H1 (cell line): Measurements from ENCODE around the gene RGL2. TPM values are rescaled to one million over a fixed set of nuclear protein-coding genes. Genes with fewer than 3 reads are reported as not detected.
A peak's percentile ranks its signal among the peaks of the same experiment; 100 is the strongest.

Experiments
- BCL11A ChIP-seq, 2 experiments: IDR thresholded peaks; one replicate each; pipeline ENCODE4 v1.6.1; 2011; ENCODE audit warnings: low read depth in 2 of 2, low read length in 2 of 2, mild to moderate bottlenecking in 2 of 2
- CHD2 ChIP-seq: IDR thresholded peaks from 2 replicates; pipeline ENCODE4 v1.6.1; 2012; ENCODE audit warnings: low read length, improper control_type of control experiment
- CTCF ChIP-seq, 3 experiments: IDR thresholded peaks; 1 replicate in 2 of 3; 2 replicates in 1 of 3; pipeline versions ENCODE4 v1.5.1 to v1.6.1; 2011; ENCODE audit warnings: low read length in 3 of 3, mild to moderate bottlenecking in 3 of 3, inconsistent platforms in 2 of 3, low read depth in 1 of 3, moderate library complexity in 1 of 3; ENCODE audit not compliant: insufficient read depth in 1 of 3; ENCODE audit errors: control extremely low read depth in 1 of 3
- E2F6 ChIP-seq: IDR thresholded peaks from 2 replicates; pipeline ENCODE4 v1.6.1; 2012; ENCODE audit warnings: inconsistent platforms
- GABPA ChIP-seq: IDR thresholded peaks from 2 replicates; pipeline ENCODE4 v1.6.1; 2011; ENCODE audit warnings: mild to moderate bottlenecking, low read length, moderate library complexity, borderline replicate concordance; ENCODE audit not compliant: insufficient read depth
- HDAC6 ChIP-seq: IDR thresholded peaks from one replicate; pipeline ENCODE4 v1.7.1; 2012; ENCODE audit warnings: low read depth, mild to moderate bottlenecking, inconsistent platforms, low read length, moderate library complexity
- JUND ChIP-seq: IDR thresholded peaks from 2 replicates; pipeline ENCODE4 v1.6.1; 2011; ENCODE audit warnings: mild to moderate bottlenecking, improper control_type of control experiment, low read length
- KDM1A ChIP-seq: fragments of 200-600, 300-600 bp; sonication (generic); IDR thresholded peaks from 2 replicates; pipeline ENCODE4 v1.7.1; 2016; ENCODE audit warnings: mild to moderate bottlenecking, low read length, borderline replicate concordance
- KDM5A ChIP-seq: fragments of 200-600 bp; IDR thresholded peaks from 2 replicates; pipeline ENCODE4 v1.7.1; 2012; ENCODE audit warnings: mild to moderate bottlenecking, low read length, inconsistent platforms, mixed read lengths
- NANOG ChIP-seq: IDR thresholded peaks from 2 replicates; pipeline ENCODE4 v1.6.1; 2011; ENCODE audit warnings: low read length, low read depth, mild to moderate bottlenecking, inconsistent platforms; ENCODE audit not compliant: insufficient read depth, poor library complexity, severe bottlenecking
- RAD21 ChIP-seq, 2 experiments: IDR thresholded peaks in 1 of 2; conservative IDR thresholded peaks in 1 of 2; 2 replicates each; pipeline ENCODE4 v1.6.1; 2011; ENCODE audit warnings: low read depth in 2 of 2, low read length in 2 of 2, improper control_type of control experiment in 1 of 2, inconsistent platforms in 1 of 2, mild to moderate bottlenecking in 1 of 2, moderate library complexity in 1 of 2
- RBBP5 ChIP-seq: IDR thresholded peaks from 2 replicates; pipeline ENCODE4 v1.7.1; 2012; ENCODE audit warnings: low read depth, mild to moderate bottlenecking, inconsistent platforms, low read length, moderate library complexity, borderline replicate concordance
- RNF2 ChIP-seq: fragments of 200-900, 300-1000 bp; sonication (generic); IDR thresholded peaks from 2 replicates; pipeline ENCODE4 v1.7.1; 2016; ENCODE audit warnings: borderline replicate concordance, low read depth, mild to moderate bottlenecking, antibody characterized with exemption, low read length; ENCODE audit not compliant: poor library complexity, severe bottlenecking; ENCODE audit errors: missing control alignments
- RXRA ChIP-seq: IDR thresholded peaks from 2 replicates; pipeline ENCODE4 v1.6.1; 2011; ENCODE audit warnings: low read depth, mild to moderate bottlenecking, low read length, moderate library complexity; ENCODE audit not compliant: insufficient read depth
- SIX5 ChIP-seq: IDR thresholded peaks from 2 replicates; pipeline ENCODE4 v1.6.1; 2011; ENCODE audit warnings: mild to moderate bottlenecking, low read depth, low read length
- SP2 ChIP-seq: IDR thresholded peaks from 2 replicates; pipeline ENCODE4 v1.6.1; 2012; ENCODE audit warnings: mild to moderate bottlenecking, low read length, inconsistent platforms
- TBP ChIP-seq: IDR thresholded peaks from 2 replicates; pipeline ENCODE4 v1.6.1; 2011; ENCODE audit warnings: low read depth, low read length, improper control_type of control experiment
- USF2 ChIP-seq: IDR thresholded peaks from 2 replicates; pipeline ENCODE4 v1.6.1; 2011; ENCODE audit warnings: low read length, improper control_type of control experiment
- polyA plus RNA-seq, 7 experiments: library from polyadenylated mRNA; depleted of rRNA in 3 of 7; stranded (reverse) in 5 of 7; unstranded in 2 of 7; fragments of >200 nt in 5 of 7; fragments of 200-250 nt in 2 of 7; gene quantifications; 1 replicate in 5 of 7; 2 replicates in 1 of 7; 4 replicates in 1 of 7; pipeline versions ENCODE4 v1.2.1 to v1.2.3, GENCODE V29; 2011 to 2013; ENCODE audit warnings: missing spikeins in 2 of 7, mixed read lengths in 2 of 7
- total RNA-seq: library from RNA; stranded (reverse); fragmentation: NEBNext Ultra II Directional; extraction: Animal tissue kit (Norgen Biotek cat#: 25700); gene quantifications from 2 replicates; pipeline ENCODE4 v1.2.1, GENCODE V29; 2021

Gene RGL2
- total and polyA plus RNA-seq, 2 of the 8 experiments (the other 6 are each of a cell fraction or from before 2014, with no cell fraction given) = 58.1 to 80.3 TPM

GRCh38 chr6:33288921-33289783 lies 9.6 kb downstream of the RGL2 start, which contains the start of the genes PFDN6 and WDR46 (continued):
- TF ChIP-seq TBP (peak; percentile 61), USF2 (no peak), RAD21 (IDR thresholded peaks at IDR 0.05 in 1 of 2, conservative IDR thresholded peaks at IDR 0.05 in 1 of 2; ENCODE audit: low read depth in 2 of 2, low read length in 2 of 2) (no peak), CTCF (IDR thresholded peaks at IDR 0.05; ENCODE audit: control extremely low read depth in 1 of 3, insufficient read depth in 1 of 3, low read depth in 1 of 3, low read length in 3 of 3) (no peak), CHD2 (peak; percentile 79), KDM1A (no peak), NANOG (no peak), SIX5 (peak; percentile 88), RXRA (no peak), GABPA (peak; percentile 98), E2F6 (no peak; the same call in 1 of the 2 replicates), SP2 (no peak), JUND (no peak), BCL11A (IDR thresholded peaks at IDR 0.05; ENCODE audit: low read depth in 2 of 2, low read length in 2 of 2) (no peak), RNF2 (no peak), RBBP5 (peak; percentile 57; the same call in 1 of the 2 replicates), HDAC6 (no peak), KDM5A (no peak)
